ENCODE results near the gene KMT2E.

DNA sequence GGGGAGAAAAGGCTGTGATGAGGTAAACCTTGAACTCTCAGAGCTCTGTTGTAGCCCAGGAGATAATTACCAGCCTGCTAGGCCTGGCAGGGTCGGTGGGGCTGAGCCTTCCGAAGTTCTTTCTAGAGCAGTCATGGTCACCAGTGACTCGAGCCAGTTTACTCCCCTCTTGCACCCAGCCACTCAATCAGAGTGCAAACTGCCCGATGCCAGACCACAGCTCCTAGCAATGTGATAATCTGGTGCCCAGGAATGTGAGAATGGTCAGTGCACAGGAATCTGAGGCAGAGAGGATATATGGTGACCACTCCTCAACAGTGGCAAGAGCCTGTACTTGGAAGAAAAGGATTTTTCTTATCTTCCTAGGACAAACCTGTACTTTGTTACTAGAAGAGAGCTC is 46.4 kb upstream of the KMT2E start:
- TF ChIP-seq, protein P1, sequence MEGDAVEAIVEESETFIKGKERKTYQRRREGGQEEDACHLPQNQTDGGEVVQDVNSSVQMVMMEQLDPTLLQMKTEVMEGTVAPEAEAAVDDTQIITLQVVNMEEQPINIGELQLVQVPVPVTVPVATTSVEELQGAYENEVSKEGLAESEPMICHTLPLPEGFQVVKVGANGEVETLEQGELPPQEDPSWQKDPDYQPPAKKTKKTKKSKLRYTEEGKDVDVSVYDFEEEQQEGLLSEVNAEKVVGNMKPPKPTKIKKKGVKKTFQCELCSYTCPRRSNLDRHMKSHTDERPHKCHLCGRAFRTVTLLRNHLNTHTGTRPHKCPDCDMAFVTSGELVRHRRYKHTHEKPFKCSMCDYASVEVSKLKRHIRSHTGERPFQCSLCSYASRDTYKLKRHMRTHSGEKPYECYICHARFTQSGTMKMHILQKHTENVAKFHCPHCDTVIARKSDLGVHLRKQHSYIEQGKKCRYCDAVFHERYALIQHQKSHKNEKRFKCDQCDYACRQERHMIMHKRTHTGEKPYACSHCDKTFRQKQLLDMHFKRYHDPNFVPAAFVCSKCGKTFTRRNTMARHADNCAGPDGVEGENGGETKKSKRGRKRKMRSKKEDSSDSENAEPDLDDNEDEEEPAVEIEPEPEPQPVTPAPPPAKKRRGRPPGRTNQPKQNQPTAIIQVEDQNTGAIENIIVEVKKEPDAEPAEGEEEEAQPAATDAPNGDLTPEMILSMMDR (IDR thresholded peaks at IDR 0.05; ENCODE audit: low read depth, low read length): no peak
- TF ChIP-seq POLR2A (IDR thresholded peaks at IDR 0.05; ENCODE audit: extremely low read depth, insufficient read length): no peak
- TF ChIP-seq, protein P2, sequence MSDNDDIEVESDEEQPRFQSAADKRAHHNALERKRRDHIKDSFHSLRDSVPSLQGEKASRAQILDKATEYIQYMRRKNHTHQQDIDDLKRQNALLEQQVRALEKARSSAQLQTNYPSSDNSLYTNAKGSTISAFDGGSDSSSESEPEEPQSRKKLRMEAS (IDR thresholded peaks at IDR 0.05; ENCODE audit: low read depth, low read length): no peak

Data from NB4 (cell line).